GM18858 (cell line): Measurements from ENCODE around the gene OAF.
"Not testable (repeated sequence)": the region's sequence is repeated elsewhere in the genome, so short reads cannot be mapped to it uniquely, and the experiment has no call there.

ENCODE experiments used
- ATAC-seq: cut with Tn5 transposase; IDR thresholded peaks from one replicate; pipeline ENCODE4 v1.9.1; 2021; ENCODE audit not compliant: unreplicated experiment

The OAF gene

GRCh38 chr11:120210626-120211521 is at the start of gene OAF:
TSS of gene OAF (plus strand) at chr11:120211032. CDS start at chr11:120211280, 248 bp downstream.
- ATAC-seq = no peak

- ATAC-seq = no peak
These were observed 43.2 kb upstream of the OAF start for GRCh38 chr11:120167659-120168058.

- no peak for ATAC-seq
These were observed 42.5 kb upstream of the OAF start for GRCh38 chr11:120168108-120168959.

GRCh38 chr11:120168960-120169681 is 41.7 kb upstream of the OAF start:
- ATAC-seq = no peak

- ATAC-seq = no peak
These were observed 40.7 kb upstream of the OAF start for GRCh38 chr11:120169981-120170698.

GRCh38 chr11:120170741-120171261 is 40.0 kb upstream of the OAF start:
- no peak for ATAC-seq

- ATAC-seq = no peak
These were observed 38.5 kb upstream of the OAF start for GRCh38 chr11:120172054-120172911.

GRCh38 chr11:120173019-120173705 is 37.7 kb upstream of the OAF start:
- ATAC-seq = no peak

GRCh38 chr11:120173807-120174206 is 37.0 kb upstream of the OAF start:
- no peak for ATAC-seq

- ATAC-seq = no peak
These were observed 36.0 kb upstream of the OAF start for GRCh38 chr11:120174866-120175265.

GRCh38 chr11:120178561-120179056 is 32.2 kb upstream of the OAF start:
- no peak for ATAC-seq

GRCh38 chr11:120179057-120179672 is 31.7 kb upstream of the OAF start:
- ATAC-seq = no peak

GRCh38 chr11:120180063-120180462 is 30.8 kb upstream of the OAF start:
- ATAC-seq = not testable (repeated sequence)

- ATAC-seq = no peak
These were observed 30.1 kb upstream of the OAF start for GRCh38 chr11:120180551-120181232.

- ATAC-seq = no peak
These were observed 29.4 kb upstream of the OAF start for GRCh38 chr11:120181376-120181975.

- ATAC-seq = no peak
These were observed 28.5 kb upstream of the OAF start for GRCh38 chr11:120182372-120182771.

GRCh38 chr11:120182790-120183491 is 27.9 kb upstream of the OAF start:
- ATAC-seq = no peak
